DND-41 (cell line): ENCODE results near the gene NR1H3.
A peak's percentile ranks its signal among the peaks of the same experiment; 100 is the strongest.

ENCODE experiments used
- ATAC-seq: fragments of 200-7000 bp; cut with Tn5 transposase; 3 replicates; pipeline ENCODE4 v1.9.1; 2021; ENCODE audit warnings: low read depth; ENCODE audit not compliant: insufficient read depth
- DNase-seq: peaks from one replicate; pipeline ENCODE4 v3.0.0-alpha.2; 2020
- H2AFZ ChIP-seq: 2 replicates; pipeline ENCODE4 v1.6.0; 2012; ENCODE audit warnings: low read depth, low read length
- H3K27ac ChIP-seq: 2 replicates; pipeline ENCODE4 v1.5.1; 2012; ENCODE audit warnings: low read length, inconsistent platforms
- H3K27me3 ChIP-seq: fragments of 200-600 bp; sonication (generic); 2 replicates; pipeline ENCODE4 v1.6.0; 2012; ENCODE audit warnings: low read length, mild to moderate bottlenecking, inconsistent platforms; ENCODE audit not compliant: insufficient read depth, poor library complexity
- H3K36me3 ChIP-seq: 2 replicates; pipeline ENCODE4 v1.5.1; 2012; ENCODE audit warnings: low read length, inconsistent platforms; ENCODE audit not compliant: insufficient read depth
- H3K4me1 ChIP-seq: 2 replicates; pipeline ENCODE4 v1.5.1; 2012; ENCODE audit warnings: mild to moderate bottlenecking, low read length; ENCODE audit not compliant: insufficient read depth
- H3K4me2 ChIP-seq: 2 replicates; pipeline ENCODE4 v1.6.0; 2012; ENCODE audit warnings: mild to moderate bottlenecking, moderate library complexity, low read length, inconsistent platforms; ENCODE audit not compliant: insufficient read depth
- H3K4me3 ChIP-seq, 2 experiments: fragments of 200-600 bp in 1 of 2; shearing (Covaris generic) in 1 of 2; 2 replicates each; pipeline ENCODE4 v1.5.1; 2012 to 2016; ENCODE audit warnings: inconsistent platforms in 2 of 2, low read length in 2 of 2, mild to moderate bottlenecking in 2 of 2, low read depth in 1 of 2, moderate library complexity in 1 of 2
- H3K79me2 ChIP-seq: 2 replicates; pipeline ENCODE4 v1.6.0; 2012; ENCODE audit warnings: low read length, inconsistent platforms; ENCODE audit not compliant: insufficient read depth
- H3K9ac ChIP-seq: 2 replicates; pipeline ENCODE4 v1.6.0; 2012; ENCODE audit warnings: low read depth, mild to moderate bottlenecking, inconsistent platforms, low read length, moderate library complexity
- H3K9me3 ChIP-seq: 2 replicates; pipeline ENCODE4 v1.5.1; 2012; ENCODE audit warnings: low read length, moderate library complexity, mild to moderate bottlenecking, inconsistent platforms; ENCODE audit not compliant: insufficient read depth, severe bottlenecking
- H4K20me1 ChIP-seq: 2 replicates; pipeline ENCODE4 v1.6.0; 2012; ENCODE audit warnings: low read length; ENCODE audit not compliant: insufficient read depth
- CTCF ChIP-seq: IDR thresholded peaks from 2 replicates; pipeline ENCODE4 v1.5.1; 2012; ENCODE audit warnings: borderline replicate concordance, low read length, moderate library complexity, mild to moderate bottlenecking; ENCODE audit not compliant: poor library complexity, severe bottlenecking; ENCODE audit errors: extremely low read depth
- EZH2 ChIP-seq: IDR thresholded peaks from 3 replicates; pipeline ENCODE4 v1.6.1; 2012; ENCODE audit warnings: borderline replicate concordance, low read depth, mild to moderate bottlenecking, moderate library complexity, low read length, inconsistent platforms; ENCODE audit not compliant: severe bottlenecking

The NR1H3 gene

DNA sequence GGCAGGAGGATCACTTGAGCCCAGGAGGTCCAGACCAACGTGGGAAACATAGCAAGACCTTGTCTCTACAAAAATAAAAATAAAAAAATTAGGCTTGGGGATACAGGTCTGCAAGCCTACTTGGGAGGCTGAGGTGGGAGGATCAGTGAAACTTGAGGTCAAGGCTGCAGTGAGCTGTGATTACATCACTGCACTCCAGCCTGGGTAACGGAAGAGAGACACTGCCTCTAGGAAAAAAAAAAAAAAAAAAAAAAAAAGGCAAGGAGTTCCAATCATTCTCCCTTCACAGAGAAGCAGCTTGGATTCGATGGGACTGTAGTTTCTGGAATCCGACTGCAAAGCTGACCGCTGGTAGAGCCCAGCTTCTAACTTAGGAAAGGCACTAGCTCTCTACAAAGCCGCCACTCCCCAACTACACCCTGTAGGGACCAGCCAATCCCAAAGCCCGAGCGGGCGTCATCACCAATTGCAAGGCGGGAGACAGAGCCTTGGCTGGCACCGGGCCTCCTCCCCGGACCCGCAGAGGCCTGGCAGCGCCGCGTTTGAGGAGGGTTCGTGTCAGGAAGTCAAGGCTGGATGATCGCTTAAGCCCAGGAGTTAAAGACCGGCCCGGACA, 43.7 kb upstream of the NR1H3 start:
- peak overlapping the region; percentile 93 for H3K4me2 ChIP-seq
- TF ChIP-seq CTCF (no peak), EZH2 (no peak)
- H4K20me1 ChIP-seq, result peaks cover 2% of the 10 kb centered on the region; the same call in 1 of the 2 replicates
- peak; percentile 93 for DNase-seq
- H3K4me1 ChIP-seq, result peaks cover 44% of the 10 kb centered on the region
- no peaks in the 10 kb centered on the region for H3K27me3 ChIP-seq
- H3K9ac ChIP-seq, result peak overlapping the region; percentile 97
- peak overlapping the region; percentile 83 to 90 for H3K4me3 ChIP-seq
- H2AFZ ChIP-seq, result peak overlapping the region; percentile 98
- peak overlapping the region; percentile 96 for H3K27ac ChIP-seq
- H3K9me3 ChIP-seq, result no peaks in the 10 kb centered on the region
- peaks cover 17% of the 10 kb centered on the region for H3K36me3 ChIP-seq
- H3K79me2 ChIP-seq, result peaks cover 34% of the 10 kb centered on the region
- ATAC-seq, result peak; percentile 91

DNA sequence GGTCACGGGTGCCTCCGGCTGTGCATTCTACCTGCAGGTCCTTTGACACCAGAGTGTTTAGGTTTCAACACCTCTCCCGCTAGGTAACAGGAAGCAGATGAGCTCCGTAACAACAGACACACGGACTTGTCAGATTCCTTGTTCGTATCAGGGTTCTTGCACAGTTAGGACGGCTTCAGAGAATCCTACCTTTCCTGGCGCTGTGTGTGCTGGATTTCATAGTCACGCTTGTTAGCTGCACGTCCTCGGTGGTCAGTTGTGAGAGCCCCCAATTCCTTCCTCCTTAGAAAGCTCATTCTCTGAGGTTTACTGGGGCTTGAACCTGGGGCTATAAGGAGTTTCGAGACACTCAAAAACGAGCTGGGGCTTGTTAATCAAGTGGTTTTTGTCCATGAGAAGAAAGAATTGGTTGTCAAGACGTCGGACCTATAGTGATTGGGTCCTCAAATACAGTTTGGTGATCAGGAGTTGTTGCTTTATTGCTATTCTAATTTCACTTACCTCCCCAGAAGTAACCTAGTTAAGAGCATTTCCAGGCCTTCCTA, 42.4 kb upstream of the NR1H3 start:
- Histone ChIP-seq H4K20me1 (peaks cover 2% of the 10 kb centered on the region; the same call in 1 of the 2 replicates), H3K27me3 (no peaks in the 10 kb centered on the region), H3K9ac (peak overlapping the region; percentile 97), H3K79me2 (peaks cover 34% of the 10 kb centered on the region), H2AFZ (peak overlapping the region; percentile 96), H3K4me3 (peak overlapping the region; percentile 83 to 90), H3K27ac (peak overlapping the region; percentile 99), H3K9me3 (no peaks in the 10 kb centered on the region), H3K36me3 (peaks cover 27% of the 10 kb centered on the region), H3K4me1 (peaks cover 44% of the 10 kb centered on the region), H3K4me2 (peak overlapping the region; percentile 93)
- DNase-seq, result no peak
- no peak for TF ChIP-seq EZH2
- no peak for TF ChIP-seq CTCF
- ATAC-seq, result no peak

GRCh38 chr11:47216121-47216798, 41.5 kb upstream of the NR1H3 start:
- Histone ChIP-seq H3K36me3 (peaks cover 30% of the 10 kb centered on the region), H4K20me1 (peaks cover 2% of the 10 kb centered on the region; the same call in 1 of the 2 replicates), H3K4me2 (peak overlapping the region; percentile 93), H3K9me3 (no peaks in the 10 kb centered on the region), H2AFZ (peak overlapping the region; percentile 96), H3K4me3 (peak overlapping the region; percentile 83 to 90; a peak in 3 of 4 replicates), H3K4me1 (peaks cover 44% of the 10 kb centered on the region), H3K27me3 (no peaks in the 10 kb centered on the region), H3K27ac (peak overlapping the region; percentile 99), H3K9ac (peak overlapping the region; percentile 97), H3K79me2 (peaks cover 34% of the 10 kb centered on the region)
- ATAC-seq (peak; percentile 27; the same call in 1 of the 3 replicates), DNase-seq (peak; percentile 48)
- TF ChIP-seq CTCF (peak; percentile 27), EZH2 (no peak)
